ENCODE data around the gene CELSR1.
"Not testable (repeated sequence)": the region's sequence is repeated elsewhere in the genome, so short reads cannot be mapped to it uniquely, and the experiment has no call there.

Gene CELSR1

GRCh38 chr22:46415776-46416519 lies 121.5 kb downstream of the CELSR1 start:
- no peak for DNase-seq

- DNase-seq = no peak
These were observed 122.7 kb downstream of the CELSR1 start for GRCh38 chr22:46414704-46415103.

GRCh38 chr22:46413725-46414379 lies 123.6 kb downstream of the CELSR1 start:
- no peak for DNase-seq

- no peak for DNase-seq
These were observed 126.1 kb downstream of the CELSR1 start for GRCh38 chr22:46411347-46411746.

- DNase-seq = no peak
These were observed 127.1 kb downstream of the CELSR1 start for GRCh38 chr22:46410291-46410808.

GRCh38 chr22:46409631-46410210 lies 127.7 kb downstream of the CELSR1 start:
- DNase-seq = no peak

GRCh38 chr22:46408568-46409506 lies 128.6 kb downstream of the CELSR1 start:
- DNase-seq = no peak

- no peak for DNase-seq
These were observed 129.7 kb downstream of the CELSR1 start for GRCh38 chr22:46407748-46408147.

- no peak for DNase-seq
These were observed 130.6 kb downstream of the CELSR1 start for GRCh38 chr22:46406791-46407190.

GRCh38 chr22:46406349-46406748 lies 131.1 kb downstream of the CELSR1 start:
- DNase-seq = no peak

- DNase-seq = no peak
These were observed 131.5 kb downstream of the CELSR1 start for GRCh38 chr22:46405901-46406300.

GRCh38 chr22:46403880-46404279 lies 133.5 kb downstream of the CELSR1 start:
- DNase-seq = not testable (repeated sequence)

GRCh38 chr22:46402505-46402904 lies 134.9 kb downstream of the CELSR1 start:
- no peak for DNase-seq

- DNase-seq = no peak
These were observed 136.1 kb downstream of the CELSR1 start for GRCh38 chr22:46401370-46401769.

- DNase-seq = no peak
These were observed 138.0 kb downstream of the CELSR1 start for GRCh38 chr22:46399251-46400024.

- no peak for DNase-seq
These were observed 139.5 kb downstream of the CELSR1 start for GRCh38 chr22:46397951-46398350.

GRCh38 chr22:46397514-46397913 lies 139.9 kb downstream of the CELSR1 start:
- no peak for DNase-seq

- not testable (repeated sequence) for DNase-seq
These were observed 140.4 kb downstream of the CELSR1 start for GRCh38 chr22:46397049-46397448.

- no peak for DNase-seq
These were observed 142.3 kb downstream of the CELSR1 start for GRCh38 chr22:46395145-46395544.

- DNase-seq = no peak
These were observed 142.8 kb downstream of the CELSR1 start for GRCh38 chr22:46394622-46395021.

GRCh38 chr22:46393873-46394272 lies 143.5 kb downstream of the CELSR1 start:
- no peak for DNase-seq
